Stimulated activated CD8-positive, alpha-beta memory T cell treated with anti-CD3 and anti-CD28 coated beads, Interleukin-7, amount 100 ng/mL, for 4 hours (primary cell): ENCODE data around the gene CSF3R.
"Not testable (repeated sequence)": the region's sequence is repeated elsewhere in the genome, so short reads cannot be mapped to it uniquely, and the experiment has no call there.

Experiments used
- DNase-seq, 2 donors: peaks; one replicate each; pipeline ENCODE4 v3.0.0-alpha.2; 2020; ENCODE audit warnings: low read depth in 2 of 2

The CSF3R gene

DNA sequence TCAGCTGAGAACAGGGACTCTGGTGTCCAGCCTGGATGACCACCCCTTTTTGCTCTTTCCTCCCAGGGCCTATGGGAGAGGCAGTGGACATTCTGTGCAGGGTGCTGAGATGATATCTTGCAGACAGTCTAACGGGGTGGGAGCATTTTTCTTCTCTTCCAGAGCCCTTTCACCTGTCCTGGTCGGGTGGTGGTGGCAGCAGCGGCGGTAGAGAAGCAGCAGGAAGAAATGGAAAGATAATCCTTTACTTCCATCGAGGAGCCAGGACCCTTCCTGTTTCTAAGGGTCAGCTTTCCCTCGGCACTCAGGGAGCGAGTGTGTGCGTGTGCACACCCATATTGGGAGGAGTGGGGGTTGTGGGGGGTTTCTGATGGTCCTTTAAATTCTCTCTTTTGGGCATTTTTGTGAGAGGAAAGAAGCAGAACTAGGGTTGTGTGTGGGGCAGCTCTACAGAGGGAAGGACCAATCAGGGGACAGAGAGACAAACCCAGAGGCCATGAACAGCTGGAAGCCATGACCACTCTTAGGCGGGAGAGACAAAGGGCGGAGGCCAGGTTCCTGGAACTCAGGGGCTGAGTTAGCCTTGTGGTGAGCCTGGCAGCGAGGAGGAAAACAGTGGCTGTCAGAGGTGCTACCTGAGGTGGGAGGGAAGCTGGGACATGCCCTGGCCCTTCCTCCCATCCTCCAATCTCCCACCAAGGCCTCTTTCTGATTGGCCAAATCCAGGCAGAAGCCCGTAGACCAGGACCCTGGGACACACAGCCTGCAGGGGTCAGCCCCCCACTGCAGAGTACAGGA lies 31.2 kb upstream of the CSF3R start:
- no peak for DNase-seq

DNA sequence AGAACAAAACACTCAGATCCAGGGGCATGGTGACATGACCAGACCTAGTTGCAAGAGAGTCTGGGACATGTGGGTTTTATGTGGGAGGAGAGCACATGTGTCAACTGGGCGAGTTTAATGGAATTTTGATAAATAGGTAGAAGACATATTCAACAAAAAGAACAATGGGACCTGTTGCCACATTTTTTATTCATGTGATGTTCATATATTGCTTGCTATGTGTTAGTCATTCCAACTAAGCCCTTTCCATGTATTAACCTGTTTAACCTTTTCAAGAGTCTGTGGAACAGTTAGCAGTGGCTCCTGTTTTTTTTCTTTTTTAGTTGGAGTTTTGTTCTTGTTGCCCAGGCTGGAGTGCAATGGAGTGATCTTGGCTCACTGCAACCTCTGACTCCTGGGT lies 30.1 kb upstream of the CSF3R start:
- DNase-seq, result no peak

GRCh38 chr1:36511804-36512798 lies 29.4 kb upstream of the CSF3R start:
- DNase-seq, result no peak

DNA sequence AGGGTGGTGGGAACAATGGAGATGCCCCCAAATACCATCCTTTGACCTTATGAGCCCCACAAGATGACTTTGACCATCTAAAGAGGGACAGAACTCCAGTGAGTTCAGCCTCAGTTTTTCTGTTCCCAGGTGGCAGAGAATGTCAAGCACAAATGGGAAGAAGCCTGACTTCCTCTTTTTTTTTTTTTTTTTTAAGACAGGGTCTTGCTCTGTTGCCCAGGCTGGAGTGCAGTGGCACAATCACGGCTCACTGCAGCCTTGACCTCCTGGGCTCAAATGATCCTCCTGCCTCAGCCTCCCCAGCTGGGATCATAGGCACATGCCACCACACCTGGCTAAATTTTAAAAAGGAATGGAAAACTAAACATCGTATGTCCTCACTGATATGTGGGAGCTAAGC lies 28.5 kb upstream of the CSF3R start:
- DNase-seq, result not testable (repeated sequence)

DNA sequence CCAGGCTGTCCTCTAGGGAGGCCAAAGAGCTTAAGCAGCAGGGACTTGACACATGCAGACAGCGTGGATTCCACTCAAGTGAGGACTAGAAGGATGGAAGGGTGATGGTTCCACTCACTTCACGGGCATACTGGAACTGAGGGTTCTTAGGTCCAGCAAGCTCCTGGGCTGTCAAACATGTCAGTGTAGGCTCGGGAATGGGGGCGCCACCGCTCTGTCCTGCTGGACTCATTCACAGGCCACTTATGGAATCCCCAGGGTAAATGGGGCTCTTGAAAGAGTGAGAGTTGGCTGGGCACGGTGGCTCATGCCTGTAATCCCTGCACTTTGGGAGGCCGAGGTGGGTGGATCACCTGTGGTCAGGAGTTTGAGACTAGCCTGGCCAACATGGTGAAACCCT lies 27.7 kb upstream of the CSF3R start:
- DNase-seq, result no peak

DNA sequence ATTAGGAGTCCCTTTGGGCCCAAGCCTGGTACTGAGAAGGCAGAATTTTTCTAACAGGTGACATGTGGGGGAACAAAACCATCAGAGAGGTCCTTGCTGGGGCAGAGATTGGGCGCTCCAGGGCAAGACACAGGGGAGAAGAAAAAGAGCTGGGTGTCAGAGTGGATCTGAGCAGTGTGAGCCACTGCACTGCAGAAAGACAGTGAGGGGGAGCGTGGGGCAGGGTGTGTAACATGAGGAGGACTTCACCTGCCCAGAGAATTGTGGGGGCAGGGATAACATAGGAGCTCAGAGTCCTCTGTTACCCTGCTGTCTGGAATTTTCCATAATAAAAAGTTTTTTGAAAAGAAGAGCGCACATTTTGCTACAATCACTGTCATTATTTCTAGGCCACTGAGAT lies 25.5 kb upstream of the CSF3R start:
- DNase-seq, result no peak

GRCh38 chr1:36506276-36506920 lies 23.7 kb upstream of the CSF3R start:
- no peak for DNase-seq

- no peak for DNase-seq
These were observed 21.0 kb upstream of the CSF3R start for GRCh38 chr1:36503733-36504132.

DNA sequence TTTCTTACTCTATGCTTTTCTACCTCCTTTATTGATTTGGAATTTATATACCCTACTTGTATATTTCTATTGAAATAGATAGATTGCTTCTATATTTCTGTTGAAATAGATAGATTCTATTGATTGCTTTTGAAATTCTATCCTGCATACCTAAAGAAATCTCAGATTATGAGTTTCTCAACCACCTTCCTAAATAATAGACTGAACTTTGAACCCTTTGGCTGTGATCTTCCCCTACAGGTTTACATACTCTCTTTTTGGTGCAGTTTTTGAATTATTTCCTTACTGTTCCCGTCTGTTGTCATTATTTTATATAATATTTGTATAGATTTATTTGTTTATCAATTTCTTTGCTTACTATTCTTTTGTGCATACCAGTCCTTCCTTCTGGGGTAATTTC lies 20.4 kb upstream of the CSF3R start:
- DNase-seq, result no peak

DNA sequence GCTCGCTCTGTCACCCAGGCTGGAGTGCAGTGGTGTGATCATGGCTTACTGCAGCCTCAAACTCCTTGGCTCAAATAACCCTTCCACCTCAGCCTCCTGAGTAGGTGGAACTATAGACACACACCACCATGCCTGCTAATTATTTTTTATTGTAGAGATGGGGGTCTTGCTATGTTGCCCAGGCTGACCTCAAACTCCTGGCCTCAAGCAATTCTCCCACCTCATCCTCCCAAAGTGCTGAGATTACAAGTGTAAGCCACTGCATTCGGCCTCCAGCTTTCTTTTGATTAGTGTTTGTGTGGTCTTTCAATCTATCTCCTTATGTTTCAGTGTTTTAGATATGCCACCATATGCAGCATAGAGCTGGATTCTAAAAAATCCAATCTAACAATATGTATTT lies 19.9 kb upstream of the CSF3R start:
- no peak for DNase-seq

DNA sequence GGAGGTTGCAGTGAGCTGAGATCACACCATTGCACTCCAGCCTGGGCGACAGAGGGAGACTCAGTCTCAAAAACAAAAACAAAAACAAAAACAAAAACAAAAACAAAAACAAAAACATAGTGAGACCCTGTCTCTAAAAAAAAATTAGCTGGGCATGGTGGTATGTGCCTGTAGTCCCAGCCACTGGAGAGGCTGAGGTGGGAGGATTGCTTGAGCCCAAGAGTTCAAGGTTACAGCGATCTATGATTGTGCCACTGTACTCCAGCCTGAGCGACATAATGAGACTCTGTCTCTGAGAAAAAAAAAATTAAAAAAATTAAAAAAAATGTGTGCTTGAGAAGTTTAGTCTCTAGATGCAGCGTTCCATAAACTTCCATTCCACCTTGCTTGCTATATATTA lies 19.2 kb upstream of the CSF3R start:
- not testable (repeated sequence) for DNase-seq

DNA sequence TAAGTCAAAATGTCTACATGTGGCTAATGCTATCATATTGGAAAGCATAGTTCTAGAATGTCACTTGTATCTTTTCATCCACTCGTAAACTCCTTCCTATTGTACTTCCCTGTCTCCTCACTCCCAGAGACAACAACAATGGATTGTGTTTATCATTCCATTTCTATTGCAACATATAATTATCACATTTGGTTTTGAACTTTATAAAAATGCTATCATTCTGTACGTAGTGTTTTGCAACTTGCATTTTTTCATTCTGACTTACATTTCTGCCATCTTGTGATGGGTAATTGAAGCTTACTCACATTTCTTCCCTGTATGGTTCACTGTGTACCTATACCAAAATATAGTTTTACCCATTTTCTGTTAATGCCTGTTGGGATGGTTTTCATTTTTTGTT lies 14.5 kb upstream of the CSF3R start:
- no peak for DNase-seq

DNA sequence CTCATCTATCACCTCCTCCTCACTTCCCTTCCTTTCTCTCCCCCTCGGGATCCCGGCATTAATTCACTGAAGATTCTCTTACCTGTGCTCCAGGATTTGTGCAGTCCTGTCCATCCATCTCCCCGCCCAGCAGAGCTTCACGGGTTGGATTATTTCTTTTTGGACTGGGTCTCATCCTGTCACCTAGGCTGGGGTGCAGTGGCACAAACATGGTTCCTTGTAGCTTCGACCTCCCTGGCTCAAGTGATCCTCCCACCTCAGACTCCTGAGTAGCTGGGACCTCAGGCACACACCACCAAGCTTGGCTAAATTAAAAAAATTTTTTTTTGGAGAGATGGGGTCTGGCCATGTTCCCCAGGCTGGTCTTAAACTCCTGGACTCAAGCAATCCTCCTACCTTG lies 12.3 kb upstream of the CSF3R start:
- DNase-seq, result no peak

DNA sequence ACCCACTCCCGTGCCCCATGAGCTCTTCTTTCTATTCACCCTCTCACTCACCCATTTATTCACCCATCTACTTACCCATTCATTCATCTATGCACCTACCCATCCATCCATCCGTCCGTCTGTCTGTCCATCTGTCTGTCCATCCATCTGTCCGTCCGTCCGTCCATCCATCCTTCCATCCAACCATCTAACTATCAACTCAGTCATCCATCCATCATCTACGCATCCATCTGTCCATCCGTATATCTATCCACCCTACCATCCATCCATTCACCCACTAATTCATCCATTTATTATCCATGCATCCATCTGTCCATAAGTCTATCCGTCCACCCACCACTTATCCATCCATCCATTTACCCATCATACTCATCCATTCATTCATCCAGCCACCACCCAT lies 10.8 kb upstream of the CSF3R start:
- no peak for DNase-seq

GRCh38 chr1:36492491-36492890 lies 9.8 kb upstream of the CSF3R start:
- no peak for DNase-seq

GRCh38 chr1:36489258-36490051 lies 6.7 kb upstream of the CSF3R start:
- DNase-seq, result not testable (repeated sequence)

DNA sequence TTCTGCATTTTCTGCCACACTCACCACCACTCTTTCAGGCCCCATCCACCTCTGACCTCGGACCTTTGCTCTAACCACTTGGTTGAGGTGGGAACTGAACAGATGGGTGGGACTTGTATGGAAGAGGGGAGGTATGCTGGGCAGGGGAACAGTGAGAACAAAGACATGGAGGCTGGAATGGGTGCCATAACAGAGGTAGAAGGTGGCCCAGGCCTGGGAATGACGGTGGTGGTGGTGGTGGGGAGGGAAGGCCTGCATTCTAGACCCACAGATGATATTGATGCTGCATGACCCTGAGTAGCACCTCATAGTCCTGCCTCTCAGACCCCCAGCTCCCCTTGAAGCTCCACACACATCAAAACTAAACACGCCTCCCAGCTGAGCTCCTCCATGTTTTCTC lies 5.2 kb upstream of the CSF3R start:
- no peak for DNase-seq

GRCh38 chr1:36487336-36487725 lies 4.6 kb upstream of the CSF3R start:
- DNase-seq, result not testable (repeated sequence)

GRCh38 chr1:36486439-36487335 lies 4.0 kb upstream of the CSF3R start:
- DNase-seq, result no peak

GRCh38 chr1:36486093-36486438 lies 3.4 kb upstream of the CSF3R start:
- DNase-seq, result no peak

DNA sequence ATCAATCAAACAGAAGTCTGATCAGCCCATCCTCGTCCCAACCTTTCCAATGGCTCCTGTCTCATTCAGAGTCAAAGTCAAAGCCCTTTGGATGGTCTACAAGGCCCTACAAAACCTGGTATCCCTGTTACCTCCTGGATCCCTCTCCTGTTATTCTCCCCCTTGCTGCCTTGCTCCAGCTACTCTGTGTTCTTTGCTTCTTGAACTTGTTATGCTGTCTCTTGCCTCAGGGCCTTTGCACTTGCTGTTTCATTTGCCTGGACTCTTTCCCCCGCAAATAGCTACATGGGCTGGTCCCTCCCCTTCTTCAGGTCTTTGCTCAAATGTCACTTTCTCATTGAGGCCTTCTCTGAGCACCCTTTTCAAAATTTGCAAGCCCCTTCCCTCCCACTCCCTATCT lies 1.4 kb upstream of the CSF3R start:
- no peak for DNase-seq
